ENCODE measurements around the gene THBS2. TPM values are rescaled to one million over a fixed set of nuclear protein-coding genes. Genes with fewer than 3 reads are reported as not detected.
A peak's percentile ranks its signal among the peaks of the same experiment; 100 is the strongest.
"Not testable (repeated sequence)": the region's sequence is repeated elsewhere in the genome, so short reads cannot be mapped to it uniquely, and the experiment has no call there.

THBS2 gene
- total and polyA plus RNA-seq, 2 donors = 2.6 to 4.2 TPM

DNA sequence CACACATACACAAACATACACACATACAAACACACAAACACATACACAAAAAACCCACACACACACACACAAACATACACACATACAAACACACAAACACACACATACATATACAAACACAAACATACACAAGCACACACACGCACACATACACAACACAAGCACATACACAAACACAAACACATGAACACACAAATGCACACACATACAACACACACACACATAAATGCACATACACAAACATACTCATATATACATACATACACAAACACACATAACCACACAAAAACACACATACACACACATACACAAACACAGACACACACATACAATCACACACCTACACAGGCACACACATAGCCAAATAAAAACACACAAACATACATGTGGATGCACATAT is 30.3 kb upstream of the THBS2 start:
- Histone ChIP-seq H3K36me3 (ENCODE audit: control insufficient read depth in 2 of 2, insufficient read depth in 2 of 2, low read length in 1 of 2) (no peaks in the 10 kb centered on the region), H3K27me3 (ENCODE audit: control insufficient read depth in 2 of 2, insufficient read depth in 1 of 2, low read length in 1 of 2) (no peaks in the 10 kb centered on the region), H3K27ac (ENCODE audit: low read depth in 1 of 2, low read length in 1 of 2) (no peak overlapping the region), H3K4me1 (ENCODE audit: control insufficient read depth in 2 of 2, insufficient read depth in 2 of 2, low read length in 2 of 2) (no peaks in the 10 kb centered on the region), H3K9me3 (ENCODE audit: control insufficient read depth in 2 of 2, insufficient read depth in 1 of 2, low read length in 1 of 2) (no peaks in the 10 kb centered on the region), H3K4me3 (ENCODE audit: low read length in 2 of 2) (no peak overlapping the region)
- no peak for DNase-seq (ENCODE audit: low read depth in 6 of 9, low spot score in 9 of 9)
- WGBS = 100% methylated on average over 1 of the region's 1 CpG

GRCh38 chr6:169282043-169282442 is 28.4 kb upstream of the THBS2 start:
- WGBS = 97% methylated on average over 15 of the region's 15 CpGs

DNA sequence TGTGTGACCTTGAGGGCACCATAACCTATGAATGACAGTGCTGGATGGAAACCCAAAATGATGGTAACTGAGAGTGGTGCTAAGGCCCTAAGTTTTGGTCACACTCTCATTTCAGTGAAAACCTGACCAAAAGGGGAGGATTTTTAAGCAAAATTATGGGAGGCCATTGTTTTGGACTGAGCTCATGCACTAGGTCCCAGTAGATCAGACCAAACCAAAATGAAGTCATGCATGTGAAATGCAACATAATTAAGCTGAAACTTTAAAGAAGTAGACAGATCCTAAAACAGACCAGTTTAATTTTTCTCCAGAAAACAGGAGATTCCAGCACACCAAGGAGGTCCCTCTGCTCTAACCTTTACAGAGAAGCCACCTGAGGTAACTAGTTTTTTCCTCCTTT is 24.0 kb upstream of the THBS2 start:
- Histone ChIP-seq H3K4me3 (ENCODE audit: low read length in 2 of 2) (no peak overlapping the region), H3K4me1 (ENCODE audit: control insufficient read depth in 2 of 2, insufficient read depth in 2 of 2, low read length in 2 of 2) (no peaks in the 10 kb centered on the region), H3K9me3 (ENCODE audit: control insufficient read depth in 2 of 2, insufficient read depth in 1 of 2, low read length in 1 of 2) (no peaks in the 10 kb centered on the region), H3K36me3 (ENCODE audit: control insufficient read depth in 2 of 2, insufficient read depth in 2 of 2, low read length in 1 of 2) (no peaks in the 10 kb centered on the region), H3K27me3 (ENCODE audit: control insufficient read depth in 2 of 2, insufficient read depth in 1 of 2, low read length in 1 of 2) (no peaks in the 10 kb centered on the region), H3K27ac (ENCODE audit: low read depth in 1 of 2, low read length in 1 of 2) (no peak overlapping the region)
- no peak for DNase-seq (ENCODE audit: low read depth in 6 of 9, low spot score in 9 of 9)

More at GRCh38 chr6:169282043-169282442, 28.4 kb upstream of the THBS2 start:
- H3K9me3 ChIP-seq (ENCODE audit: control insufficient read depth in 2 of 2, insufficient read depth in 1 of 2, low read length in 1 of 2) = no peaks in the 10 kb centered on the region
- H3K4me3 ChIP-seq (ENCODE audit: low read length in 2 of 2) = no peak overlapping the region
- no peak for DNase-seq (ENCODE audit: low read depth in 6 of 9, low spot score in 9 of 9)
- H3K27me3 ChIP-seq (ENCODE audit: control insufficient read depth in 2 of 2, insufficient read depth in 1 of 2, low read length in 1 of 2) = no peaks in the 10 kb centered on the region
- H3K27ac ChIP-seq (ENCODE audit: low read depth in 1 of 2, low read length in 1 of 2) = no peak overlapping the region
- H3K36me3 ChIP-seq (ENCODE audit: control insufficient read depth in 2 of 2, insufficient read depth in 2 of 2, low read length in 1 of 2) = no peaks in the 10 kb centered on the region
- H3K4me1 ChIP-seq (ENCODE audit: control insufficient read depth in 2 of 2, insufficient read depth in 2 of 2, low read length in 2 of 2) = no peaks in the 10 kb centered on the region

DNA sequence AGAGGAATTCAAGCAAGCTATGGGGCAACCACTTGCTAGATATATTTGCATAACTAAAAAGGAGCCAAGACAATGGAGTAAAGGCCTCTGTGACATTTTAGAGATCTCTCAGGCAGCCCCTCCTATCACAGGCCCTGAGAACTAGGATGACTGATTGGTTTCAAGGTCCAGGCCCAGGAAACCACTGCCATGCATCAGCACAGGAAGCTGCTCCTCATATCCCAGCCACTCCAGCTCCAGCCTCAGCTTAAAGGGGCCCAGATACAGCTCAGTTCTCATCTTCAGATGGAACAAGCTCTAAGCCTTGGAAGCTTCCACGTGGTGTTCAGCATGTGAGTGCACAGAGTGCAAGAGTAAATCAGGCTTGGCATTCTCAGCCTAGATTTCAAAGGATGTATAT is 21.1 kb upstream of the THBS2 start:
- Histone ChIP-seq H3K4me1 (ENCODE audit: control insufficient read depth in 2 of 2, insufficient read depth in 2 of 2, low read length in 2 of 2) (no peaks in the 10 kb centered on the region), H3K9me3 (ENCODE audit: control insufficient read depth in 2 of 2, insufficient read depth in 1 of 2, low read length in 1 of 2) (no peaks in the 10 kb centered on the region), H3K27ac (ENCODE audit: low read depth in 1 of 2, low read length in 1 of 2) (no peak overlapping the region), H3K4me3 (ENCODE audit: low read length in 2 of 2) (no peak overlapping the region), H3K36me3 (ENCODE audit: control insufficient read depth in 2 of 2, insufficient read depth in 2 of 2, low read length in 1 of 2) (no peaks in the 10 kb centered on the region), H3K27me3 (ENCODE audit: control insufficient read depth in 2 of 2, insufficient read depth in 1 of 2, low read length in 1 of 2) (no peaks in the 10 kb centered on the region)
- no peak for DNase-seq (ENCODE audit: low read depth in 6 of 9, low spot score in 9 of 9)
- WGBS = 78% methylated on average over 1 of the region's 1 CpG

DNA sequence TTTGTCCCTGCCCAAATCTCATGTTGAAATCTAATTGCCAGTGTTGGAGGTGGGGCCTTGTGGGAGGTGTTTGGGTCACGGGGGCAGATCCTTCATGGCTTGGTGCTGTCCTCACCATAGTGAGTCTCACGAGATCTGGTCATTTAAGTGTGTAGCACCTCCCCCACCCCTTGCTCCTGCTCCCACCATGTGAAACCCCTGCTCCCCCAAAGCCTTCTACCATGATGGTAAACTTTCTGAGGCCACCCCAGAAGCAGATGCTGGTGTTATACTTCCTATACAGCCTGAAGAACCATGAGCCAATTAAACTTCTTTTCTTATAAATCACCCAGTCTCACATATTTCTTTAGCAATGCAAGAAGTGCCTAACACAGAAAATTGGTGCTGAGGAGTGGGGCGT is 19.9 kb upstream of the THBS2 start:
- H3K36me3 ChIP-seq (ENCODE audit: control insufficient read depth in 2 of 2, insufficient read depth in 2 of 2, low read length in 1 of 2) = no peaks in the 10 kb centered on the region
- no peak for DNase-seq (ENCODE audit: low read depth in 6 of 9, low spot score in 9 of 9)
- H3K4me3 ChIP-seq (ENCODE audit: low read length in 2 of 2) = no peak overlapping the region
- WGBS = 92% methylated on average over 3 of the region's 3 CpGs
- no peaks in the 10 kb centered on the region for H3K27me3 ChIP-seq (ENCODE audit: control insufficient read depth in 2 of 2, insufficient read depth in 1 of 2, low read length in 1 of 2)
- no peaks in the 10 kb centered on the region for H3K9me3 ChIP-seq (ENCODE audit: control insufficient read depth in 2 of 2, insufficient read depth in 1 of 2, low read length in 1 of 2)
- H3K4me1 ChIP-seq (ENCODE audit: control insufficient read depth in 2 of 2, insufficient read depth in 2 of 2, low read length in 2 of 2) = peaks cover 0 to 3% of the 10 kb centered on the region in 2 donors
- no peak overlapping the region for H3K27ac ChIP-seq (ENCODE audit: low read depth in 1 of 2, low read length in 1 of 2)

GRCh38 chr6:169271877-169272216 is 18.2 kb upstream of the THBS2 start:
- WGBS = 80% methylated on average over 1 of the region's 1 CpG
- Histone ChIP-seq H3K36me3 (ENCODE audit: control insufficient read depth in 2 of 2, insufficient read depth in 2 of 2, low read length in 1 of 2) (no peaks in the 10 kb centered on the region), H3K27me3 (ENCODE audit: control insufficient read depth in 2 of 2, insufficient read depth in 1 of 2, low read length in 1 of 2) (no peaks in the 10 kb centered on the region), H3K4me1 (ENCODE audit: control insufficient read depth in 2 of 2, insufficient read depth in 2 of 2, low read length in 2 of 2) (peaks cover 0 to 3% of the 10 kb centered on the region in 2 donors), H3K27ac (ENCODE audit: low read depth in 1 of 2, low read length in 1 of 2) (no peak overlapping the region), H3K9me3 (ENCODE audit: control insufficient read depth in 2 of 2, insufficient read depth in 1 of 2, low read length in 1 of 2) (no peaks in the 10 kb centered on the region), H3K4me3 (ENCODE audit: low read length in 2 of 2) (no peak overlapping the region)
- DNase-seq (ENCODE audit: low read depth in 6 of 9, low spot score in 9 of 9) = no peak

DNA sequence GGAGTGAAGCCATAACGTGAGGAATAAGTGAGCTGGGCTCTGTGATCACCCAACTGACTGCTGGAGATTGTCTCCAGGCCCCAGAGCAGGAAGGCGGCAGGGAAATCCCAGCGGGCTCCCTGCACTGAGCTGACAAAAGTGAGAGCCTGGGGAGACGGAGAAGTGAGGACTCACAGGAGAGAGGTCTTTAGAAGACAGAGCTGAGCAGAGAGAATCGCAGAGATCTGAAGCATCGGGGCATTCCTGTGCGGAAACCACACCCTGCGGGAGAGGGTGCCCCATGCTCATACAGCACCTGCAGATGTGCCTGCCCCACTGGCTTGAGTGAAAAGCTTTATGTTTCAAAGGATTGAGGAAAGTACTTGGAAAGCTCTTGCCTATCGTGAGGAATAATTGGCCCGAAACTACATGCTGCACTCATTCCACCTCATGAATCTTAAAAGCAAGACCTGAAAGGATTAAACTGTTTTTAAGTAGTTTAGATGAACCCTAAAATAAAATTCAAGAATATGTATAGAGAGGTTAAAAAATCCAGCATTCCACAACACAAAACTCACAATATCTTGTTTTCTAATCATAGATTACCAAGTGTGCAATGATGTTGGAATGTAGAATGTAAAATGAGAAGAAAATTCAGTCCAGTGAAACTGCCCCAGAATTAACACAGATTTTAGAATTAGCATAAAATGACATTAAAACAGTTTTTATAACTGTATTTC is 17.7 kb upstream of the THBS2 start:
- no peak for DNase-seq (ENCODE audit: low read depth in 6 of 9, low spot score in 9 of 9)
- 67% methylated on average over 10 of the region's 10 CpGs for WGBS
- H3K27me3 ChIP-seq (ENCODE audit: control insufficient read depth in 2 of 2, insufficient read depth in 1 of 2, low read length in 1 of 2) = no peaks in the 10 kb centered on the region
- no peak overlapping the region for H3K4me3 ChIP-seq (ENCODE audit: low read length in 2 of 2)
- no peaks in the 10 kb centered on the region for H3K9me3 ChIP-seq (ENCODE audit: control insufficient read depth in 2 of 2, insufficient read depth in 1 of 2, low read length in 1 of 2)
- no peaks in the 10 kb centered on the region for H3K36me3 ChIP-seq (ENCODE audit: control insufficient read depth in 2 of 2, insufficient read depth in 2 of 2, low read length in 1 of 2)
- H3K4me1 ChIP-seq (ENCODE audit: control insufficient read depth in 2 of 2, insufficient read depth in 2 of 2, low read length in 2 of 2) = peaks cover 0 to 3% of the 10 kb centered on the region in 2 donors
- H3K27ac ChIP-seq (ENCODE audit: low read depth in 1 of 2, low read length in 1 of 2) = no peak overlapping the region

DNA sequence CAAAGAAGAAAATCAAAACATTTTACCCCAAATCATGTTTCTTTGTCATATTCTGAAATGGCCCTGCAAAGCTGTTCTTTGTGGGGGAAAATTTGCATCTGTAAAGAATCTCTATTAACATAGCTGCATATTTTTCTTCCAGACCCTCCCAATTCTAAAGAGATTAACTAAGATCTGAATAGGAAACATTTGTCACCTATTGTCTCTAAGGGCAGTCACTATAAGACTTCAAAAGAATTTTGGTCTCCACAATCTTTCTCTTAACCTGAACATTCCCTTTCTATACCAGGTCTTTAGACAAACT is 16.4 kb upstream of the THBS2 start:
- not testable (repeated sequence) for H3K36me3 ChIP-seq (ENCODE audit: control insufficient read depth in 2 of 2, insufficient read depth in 2 of 2, low read length in 1 of 2); H3K27ac ChIP-seq (ENCODE audit: low read depth in 1 of 2, low read length in 1 of 2); H3K27me3 ChIP-seq (ENCODE audit: control insufficient read depth in 2 of 2, insufficient read depth in 1 of 2, low read length in 1 of 2); H3K4me3 ChIP-seq (ENCODE audit: low read length in 2 of 2); DNase-seq (ENCODE audit: low read depth in 6 of 9, low spot score in 9 of 9); H3K9me3 ChIP-seq (ENCODE audit: control insufficient read depth in 2 of 2, insufficient read depth in 1 of 2, low read length in 1 of 2); H3K4me1 ChIP-seq (ENCODE audit: control insufficient read depth in 2 of 2, insufficient read depth in 2 of 2, low read length in 2 of 2)

DNA sequence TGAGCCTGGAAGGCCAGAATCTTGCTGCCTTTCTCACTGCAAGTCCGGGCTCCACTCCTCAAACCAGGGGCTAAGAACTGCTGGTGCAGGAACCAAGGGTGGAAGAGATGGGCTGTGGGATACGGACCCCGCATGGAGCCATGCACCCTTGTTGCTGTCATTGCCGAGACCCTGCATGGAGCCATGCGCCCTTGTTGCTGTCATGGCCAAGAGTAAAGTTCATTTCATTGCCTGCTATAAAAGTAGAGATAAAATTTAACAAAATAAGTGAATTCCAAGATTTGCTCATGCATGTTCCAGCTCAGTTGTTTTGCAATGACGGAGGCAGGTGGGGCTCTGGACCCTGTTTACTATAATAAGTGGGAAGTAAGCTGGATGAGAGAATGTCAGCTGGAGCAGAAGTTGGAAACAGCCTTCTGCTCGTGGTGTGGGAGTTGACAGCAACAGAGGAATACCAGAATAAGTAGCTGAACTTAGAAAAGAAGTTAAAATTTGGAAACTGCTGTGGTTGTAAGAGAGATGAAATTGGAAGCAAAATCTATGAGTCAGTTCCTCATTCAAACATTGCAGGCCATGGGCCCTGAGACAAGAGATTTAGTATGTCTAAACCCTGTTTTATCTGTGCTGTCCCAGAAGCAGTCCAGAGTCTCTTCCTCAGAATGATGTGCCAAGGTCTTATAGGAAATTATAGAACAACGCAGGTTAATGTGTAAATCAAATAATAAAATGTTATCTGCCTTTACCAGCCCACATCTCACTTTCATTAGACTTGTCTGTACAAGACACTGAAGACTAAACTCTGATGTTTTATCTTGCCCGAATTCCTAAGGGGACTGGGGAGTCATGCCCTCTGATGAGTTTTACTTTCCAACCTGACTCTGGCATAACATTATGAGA is 15.8 kb upstream of the THBS2 start:
- WGBS = 85% methylated on average over 9 of the region's 9 CpGs
- H3K4me3 ChIP-seq (ENCODE audit: low read length in 2 of 2) = no peak overlapping the region
- H3K27me3 ChIP-seq (ENCODE audit: control insufficient read depth in 2 of 2, insufficient read depth in 1 of 2, low read length in 1 of 2) = no peaks in the 10 kb centered on the region
- peak overlapping the region in 1 of 2 donors; percentile 3 for H3K27ac ChIP-seq (ENCODE audit: low read depth in 1 of 2, low read length in 1 of 2)
- DNase-seq (ENCODE audit: low read depth in 6 of 9, low spot score in 9 of 9) = no peak
- peaks cover 0 to 3% of the 10 kb centered on the region in 2 donors for H3K4me1 ChIP-seq (ENCODE audit: control insufficient read depth in 2 of 2, insufficient read depth in 2 of 2, low read length in 2 of 2)
- H3K36me3 ChIP-seq (ENCODE audit: control insufficient read depth in 2 of 2, insufficient read depth in 2 of 2, low read length in 1 of 2) = no peaks in the 10 kb centered on the region
- H3K9me3 ChIP-seq (ENCODE audit: control insufficient read depth in 2 of 2, insufficient read depth in 1 of 2, low read length in 1 of 2) = no peaks in the 10 kb centered on the region
